H9 (cell line): ENCODE results near the gene ANKRD36B. TPM values are rescaled to one million over a fixed set of nuclear protein-coding genes. Genes with fewer than 3 reads are reported as not detected.
A peak's percentile ranks its signal among the peaks of the same experiment; 100 is the strongest.
"Not testable (repeated sequence)": the region's sequence is repeated elsewhere in the genome, so short reads cannot be mapped to it uniquely, and the experiment has no call there.

Source experiments
- DNase-seq: peaks from one replicate; pipeline ENCODE4 v3.0.0-alpha.2; 2017
- H2AFZ ChIP-seq: one replicate; pipeline ENCODE4 v1.6.1; 2013; ENCODE audit warnings: mild to moderate bottlenecking, low read length, control low read depth, moderate library complexity
- H2AK5ac ChIP-seq: 2 replicates; pipeline ENCODE4 v1.6.1; 2013; ENCODE audit warnings: low read length, control low read depth, mixed read lengths; ENCODE audit not compliant: insufficient read length
- H2BK120ac ChIP-seq: one replicate; pipeline ENCODE4 v1.6.1; 2013; ENCODE audit warnings: low read depth, mild to moderate bottlenecking, low read length, control low read depth, inconsistent platforms; ENCODE audit not compliant: poor library complexity, severe bottlenecking
- H2BK12ac ChIP-seq: 2 replicates; pipeline ENCODE4 v1.6.1; 2013; ENCODE audit warnings: low read length, control low read depth, mixed read lengths, low read depth; ENCODE audit not compliant: insufficient read length
- H2BK15ac ChIP-seq: 2 replicates; pipeline ENCODE4 v1.6.1; 2013; ENCODE audit warnings: low read depth, low read length, control low read depth
- H2BK20ac ChIP-seq: one replicate; pipeline ENCODE4 v1.6.1; 2013; ENCODE audit warnings: low read depth, mild to moderate bottlenecking, low read length, control low read depth, inconsistent platforms; ENCODE audit not compliant: poor library complexity, severe bottlenecking
- H2BK5ac ChIP-seq: 2 replicates; pipeline ENCODE4 v1.6.1; 2013; ENCODE audit warnings: low read length, control low read depth, mixed read lengths; ENCODE audit not compliant: insufficient read length
- H3K14ac ChIP-seq: 2 replicates; pipeline ENCODE4 v1.6.1; 2013; ENCODE audit warnings: low read length, control low read depth; ENCODE audit not compliant: insufficient read depth
- H3K18ac ChIP-seq: 2 replicates; pipeline ENCODE4 v1.6.1; 2013; ENCODE audit warnings: low read depth, mild to moderate bottlenecking, mixed read lengths, low read length, control low read depth; ENCODE audit not compliant: insufficient read length
- H3K23ac ChIP-seq: 2 replicates; pipeline ENCODE4 v1.6.1; 2013; ENCODE audit warnings: low read length, control low read depth, mixed read lengths, low read depth; ENCODE audit not compliant: insufficient read length
- H3K23me2 ChIP-seq: 2 replicates; pipeline ENCODE4 v1.6.1; 2013; ENCODE audit warnings: low read depth, mild to moderate bottlenecking, mixed read lengths, low read length, control low read depth; ENCODE audit not compliant: insufficient read length, poor library complexity, severe bottlenecking
- H3K27ac ChIP-seq: 2 replicates; pipeline ENCODE4 v1.5.1; 2013; ENCODE audit warnings: low read length, control low read depth, mixed read lengths, low read depth; ENCODE audit not compliant: insufficient read length
- H3K27me3 ChIP-seq: 2 replicates; pipeline ENCODE4 v1.6.1; 2013; ENCODE audit warnings: low read length, control low read depth, inconsistent platforms; ENCODE audit not compliant: insufficient read depth
- H3K4ac ChIP-seq: 2 replicates; pipeline ENCODE4 v1.6.1; 2013; ENCODE audit warnings: low read depth, mild to moderate bottlenecking, control low read depth, inconsistent platforms, low read length, moderate library complexity
- H3K4me1 ChIP-seq: 2 replicates; pipeline ENCODE4 v1.6.1; 2013; ENCODE audit warnings: low read length, control low read depth, inconsistent platforms; ENCODE audit not compliant: insufficient read depth
- H3K4me2 ChIP-seq: 2 replicates; pipeline ENCODE4 v1.6.1; 2013; ENCODE audit warnings: low read length, control low read depth, mixed read lengths; ENCODE audit not compliant: insufficient read length, insufficient read depth
- H3K56ac ChIP-seq: 2 replicates; pipeline ENCODE4 v1.6.1; 2013; ENCODE audit warnings: low read depth, mild to moderate bottlenecking, mixed read lengths, low read length, control low read depth; ENCODE audit not compliant: insufficient read length
- H3K79me1 ChIP-seq: 2 replicates; pipeline ENCODE4 v1.6.1; 2013; ENCODE audit warnings: low read depth, mild to moderate bottlenecking, moderate library complexity, low read length, control low read depth, inconsistent platforms; ENCODE audit not compliant: insufficient read depth, poor library complexity, severe bottlenecking
- H3K79me2 ChIP-seq: 2 replicates; pipeline ENCODE4 v1.6.1; 2013; ENCODE audit warnings: low read length, control low read depth, inconsistent platforms; ENCODE audit not compliant: insufficient read depth
- H3K9ac ChIP-seq: 2 replicates; pipeline ENCODE4 v1.6.1; 2013; ENCODE audit warnings: low read length, control low read depth, mixed read lengths; ENCODE audit not compliant: insufficient read length; ENCODE audit errors: extremely low read depth
- H3K9me3 ChIP-seq: one replicate; pipeline ENCODE4 v1.6.1; 2013; ENCODE audit warnings: low read depth, low read length, inconsistent platforms; ENCODE audit not compliant: control insufficient read depth
- H3T11ph ChIP-seq: one replicate; pipeline ENCODE4 v1.6.1; 2013; ENCODE audit warnings: mild to moderate bottlenecking, low read length, control low read depth, inconsistent platforms
- H4K20me1 ChIP-seq: one replicate; pipeline ENCODE4 v1.6.1; 2013; ENCODE audit not compliant: control insufficient read depth, insufficient read length, insufficient read depth
- H4K5ac ChIP-seq: 2 replicates; pipeline ENCODE4 v1.6.1; 2013; ENCODE audit warnings: low read depth, mild to moderate bottlenecking, mixed read lengths, low read length, control low read depth; ENCODE audit not compliant: insufficient read length
- H4K8ac ChIP-seq: replicated peaks from 2 replicates; pipeline ENCODE4 v1.6.1; 2013; ENCODE audit warnings: low read length, control low read depth, mixed read lengths, low read depth; ENCODE audit not compliant: insufficient read length
- H4K91ac ChIP-seq: 2 replicates; pipeline ENCODE4 v1.6.1; 2013; ENCODE audit warnings: low read depth, mild to moderate bottlenecking, moderate library complexity, mixed read lengths, low read length, control low read depth; ENCODE audit not compliant: insufficient read length
- H3K27ac Mint-ChIP-seq, 3 experiments: 2 replicates in 2 of 3; 3 replicates in 1 of 3; pipeline ENCODE4 v1.8.0; 2020 to 2021; ENCODE audit warnings: mixed read lengths in 3 of 3, mild to moderate bottlenecking in 1 of 3, moderate library complexity in 1 of 3
- H3K27me3 Mint-ChIP-seq: 2 replicates; pipeline ENCODE4 v1.8.0; 2021; ENCODE audit warnings: low read depth, mild to moderate bottlenecking, moderate library complexity, mixed read lengths
- H3K36me3 Mint-ChIP-seq, 3 experiments: 2 replicates in 2 of 3; 3 replicates in 1 of 3; pipeline ENCODE4 v1.8.0; 2020 to 2021; ENCODE audit warnings: low read depth in 3 of 3, mixed read lengths in 3 of 3; ENCODE audit not compliant: insufficient read depth in 1 of 3
- H3K4me1 Mint-ChIP-seq, 2 experiments: 2 replicates each; pipeline ENCODE4 v1.8.0; 2020; ENCODE audit warnings: mixed read lengths in 2 of 2
- H3K4me3 Mint-ChIP-seq, 2 experiments: 2 replicates in 1 of 2; 3 replicates in 1 of 2; pipeline ENCODE4 v1.8.0; 2020 to 2021; ENCODE audit warnings: mild to moderate bottlenecking in 2 of 2, mixed read lengths in 2 of 2, moderate library complexity in 1 of 2
- H3K9me3 Mint-ChIP-seq, 2 experiments: 2 replicates in 1 of 2; 3 replicates in 1 of 2; pipeline ENCODE4 v1.8.0; 2020; ENCODE audit warnings: mild to moderate bottlenecking in 2 of 2, mixed read lengths in 2 of 2, moderate library complexity in 1 of 2
- WGBS: extraction: QIAGEN DNeasy Blood & Tissue Kit; methylation state at CpG from one replicate; pipeline ENCODE4 v1.1.7; 2013; ENCODE audit warnings: missing lambda C conversion rate, low lambda C conversion rate, mixed read lengths; ENCODE audit not compliant: insufficient read length; ENCODE audit errors: extremely low coverage; 5-methylcytosine and 5-hydroxymethylcytosine counted together
- total RNA-seq: library from RNA; stranded (reverse); gene quantifications from 2 replicates; pipeline ENCODE4 v1.2.1, GENCODE V29; 2021

ANKRD36B gene
- total RNA-seq, 1 experiment from 2014 or later: 7.6 TPM

DNA sequence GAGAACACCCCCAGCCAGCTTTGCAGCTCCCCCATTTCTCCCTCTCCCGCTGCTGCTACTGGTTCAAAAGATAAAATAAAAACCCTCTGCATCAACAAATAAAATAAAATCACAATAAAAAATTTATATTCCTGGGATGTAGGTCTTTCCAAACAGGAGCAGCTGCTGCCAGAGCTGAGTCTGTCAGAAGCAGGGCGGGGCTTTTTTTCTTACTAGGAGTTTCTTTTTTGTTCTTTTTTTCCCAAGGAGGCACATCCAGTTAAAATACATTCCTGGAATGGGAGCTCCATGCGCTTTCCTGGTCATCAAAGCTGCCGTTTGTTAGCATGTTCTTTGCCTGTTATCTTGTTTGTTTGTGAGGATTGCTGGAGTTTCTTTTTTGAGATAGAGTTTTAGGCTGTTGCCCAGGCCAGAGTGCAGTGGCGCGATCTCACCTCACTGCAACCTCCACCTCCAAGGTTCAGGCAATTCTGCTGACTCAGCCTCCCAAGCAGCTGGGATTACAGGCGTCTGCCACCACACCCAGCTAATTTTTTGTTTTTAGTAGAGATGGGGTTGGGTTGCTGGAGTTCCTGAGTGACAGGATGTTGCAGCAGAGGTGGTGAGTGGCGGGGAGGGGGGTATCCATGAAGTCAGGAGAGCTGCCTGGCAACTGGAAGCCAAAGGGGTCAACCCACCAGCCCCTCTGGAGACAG lies 35.8 kb upstream of the ANKRD36B start:
- not testable (repeated sequence) for H3K4me3 Mint-ChIP-seq, H3K27me3 Mint-ChIP-seq, DNase-seq

DNA sequence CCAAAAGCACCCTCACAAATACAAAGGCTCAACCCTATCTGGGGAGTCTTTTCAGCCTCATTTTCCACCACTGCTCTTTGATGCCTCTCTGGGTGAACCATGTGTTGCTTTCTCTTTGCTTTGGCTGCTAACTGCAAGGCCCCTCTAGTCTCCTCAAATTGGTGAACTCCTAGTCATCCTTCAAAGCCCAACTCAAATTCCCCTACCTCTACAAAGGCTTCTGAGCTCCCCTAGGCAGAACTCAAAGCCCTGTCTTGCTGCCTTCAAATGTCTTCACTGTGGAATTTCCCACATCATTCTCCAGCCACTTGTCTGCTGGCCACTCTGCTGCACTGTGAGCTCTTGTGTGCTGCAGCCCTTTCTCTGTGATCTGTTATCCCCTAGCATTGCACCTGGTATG lies 33.3 kb upstream of the ANKRD36B start:
- H4K5ac ChIP-seq, H3K9me3 ChIP-seq, H2BK120ac ChIP-seq, H3K23me2 ChIP-seq, H3K27me3 Mint-ChIP-seq, H2BK5ac ChIP-seq, H3K36me3 Mint-ChIP-seq, H3K14ac ChIP-seq, H3K18ac ChIP-seq, H3K9me3 Mint-ChIP-seq, H2BK15ac ChIP-seq, DNase-seq, H3K4me1 ChIP-seq, H3K79me2 ChIP-seq, H3K4me2 ChIP-seq, H3K23ac ChIP-seq, H2BK12ac ChIP-seq, H2AK5ac ChIP-seq, H3K9ac ChIP-seq, H3K4ac ChIP-seq, H4K8ac ChIP-seq, H3K27me3 ChIP-seq, H2BK20ac ChIP-seq, H4K91ac ChIP-seq, H3T11ph ChIP-seq, H3K27ac ChIP-seq, H2AFZ ChIP-seq, H4K20me1 ChIP-seq, H3K56ac ChIP-seq, H3K79me1 ChIP-seq: not testable (repeated sequence)
- Mint-ChIP-seq H3K27ac (peak overlapping the region in 1 of 3 experiments; percentile 19; a peak in 1 of 7 replicates), H3K4me1 (peaks cover 7 to 19% of the 10 kb centered on the region in 2 experiments), H3K4me3 (peak overlapping the region in 1 of 2 experiments; percentile 1; a peak in 1 of 5 replicates)

More for the DNA sequence above, 35.8 kb upstream of the ANKRD36B start:
- not testable (repeated sequence) for H3K27ac ChIP-seq, H2BK120ac ChIP-seq, H3K9ac ChIP-seq, H3K4me2 ChIP-seq, H2BK20ac ChIP-seq, H3K4ac ChIP-seq, H3K9me3 Mint-ChIP-seq, H3K27me3 ChIP-seq, H4K91ac ChIP-seq, H2BK15ac ChIP-seq, H3K18ac ChIP-seq, H2BK12ac ChIP-seq, H2BK5ac ChIP-seq, H3K27ac Mint-ChIP-seq, H4K8ac ChIP-seq, H3K56ac ChIP-seq, H3K9me3 ChIP-seq, H3K79me1 ChIP-seq, H3K23me2 ChIP-seq, H2AFZ ChIP-seq, H3K14ac ChIP-seq, H3T11ph ChIP-seq, H4K5ac ChIP-seq, H3K36me3 Mint-ChIP-seq, H4K20me1 ChIP-seq, H3K79me2 ChIP-seq, H2AK5ac ChIP-seq, H3K4me1 ChIP-seq, H3K23ac ChIP-seq
- H3K4me1 Mint-ChIP-seq: peaks cover 2 to 12% of the 10 kb centered on the region in 2 experiments; a peak in 3 of 4 replicates
- no CpG with 5 or more reads among the region's 8 CpGs for WGBS
